ENCODE measurements around the gene RHBDL1.
"Not testable (repeated sequence)": the region's sequence is repeated elsewhere in the genome, so short reads cannot be mapped to it uniquely, and the experiment has no call there.

The RHBDL1 gene

DNA sequence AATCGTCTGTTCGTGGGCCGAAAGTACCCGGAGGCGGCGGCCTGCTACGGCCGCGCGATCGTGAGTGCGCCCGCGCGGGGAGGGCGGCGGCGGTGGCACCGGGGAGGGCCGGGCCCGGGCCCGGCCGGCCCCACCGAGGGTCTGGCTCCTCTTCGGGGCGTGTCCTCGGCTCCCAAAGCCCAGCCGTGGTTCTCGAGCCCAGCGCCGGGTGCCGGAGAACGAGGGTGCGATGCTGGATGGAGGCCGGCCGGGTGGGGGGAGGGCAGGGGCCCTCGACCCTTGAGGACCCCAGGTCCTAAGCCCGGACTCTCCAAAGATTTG, 5.1 kb downstream of the RHBDL1 start:
- Mint-ChIP-seq H3K9me3 (no peaks in the 10 kb centered on the region), H3K27me3 (peaks cover 23% of the 10 kb centered on the region), H3K27ac (peak overlapping the region; percentile 68), H3K4me3 (peak overlapping the region; percentile 81), H3K4me1 (peaks cover 38% of the 10 kb centered on the region), H3K36me3 (peaks cover 16% of the 10 kb centered on the region)
- CTCF ChIA-PET: interaction anchor here (0.9 to 1.7 kb wide), 2 partner anchors 13 to 33 kb away, joined by 3 to 6 read pairs; partner anchors contain the start of gene RHOT2
- DNase-seq: no peak

DNA sequence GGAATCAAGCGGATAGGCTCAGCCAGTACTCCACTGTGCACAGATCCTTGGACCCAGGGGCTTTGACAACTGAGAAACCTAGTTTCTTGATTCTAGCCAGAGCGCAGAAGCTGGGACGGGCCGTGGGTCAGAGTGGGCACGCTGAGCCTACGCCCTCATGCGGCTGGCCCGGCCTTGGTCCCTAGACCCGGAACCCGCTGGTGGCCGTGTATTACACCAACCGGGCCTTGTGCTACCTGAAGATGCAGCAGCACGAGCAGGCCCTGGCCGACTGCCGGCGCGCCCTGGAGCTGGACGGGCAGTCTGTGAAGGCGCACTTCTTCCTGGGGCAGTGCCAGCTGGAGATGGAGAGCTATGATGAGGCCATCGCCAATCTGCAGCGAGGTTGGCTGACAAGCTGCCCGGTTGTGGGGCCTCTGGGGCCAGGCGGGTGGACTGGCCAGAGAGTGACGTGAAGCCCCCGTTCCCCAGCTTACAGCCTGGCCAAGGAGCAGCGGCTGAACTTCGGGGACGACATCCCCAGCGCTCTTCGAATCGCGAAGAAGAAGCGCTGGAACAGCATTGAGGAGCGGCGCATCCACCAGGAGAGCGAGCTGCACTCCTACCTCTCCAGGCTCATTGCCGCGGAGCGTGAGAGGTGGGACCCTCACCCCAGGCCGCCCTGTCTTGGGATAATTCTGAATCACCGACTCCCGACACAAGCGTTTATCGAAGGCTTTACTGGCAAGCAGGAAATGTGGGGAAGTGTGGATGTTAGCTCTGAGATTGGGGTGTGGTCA, 5.7 kb downstream of the RHBDL1 start:
- H3K4me1 Mint-ChIP-seq: peaks cover 42% of the 10 kb centered on the region
- no peaks in the 10 kb centered on the region for H3K9me3 Mint-ChIP-seq
- CTCF ChIA-PET: interaction anchor here (1.7 kb wide), 1 partner anchor 13 kb away, joined by 6 read pairs; the partner anchor contains the start of gene RHOT2
- H3K27me3 Mint-ChIP-seq: peaks cover 17% of the 10 kb centered on the region
- peaks cover 17% of the 10 kb centered on the region for H3K36me3 Mint-ChIP-seq
- H3K4me3 Mint-ChIP-seq: peak overlapping the region; percentile 81
- peak overlapping the region; percentile 68 for H3K27ac Mint-ChIP-seq
- no peak for DNase-seq

DNA sequence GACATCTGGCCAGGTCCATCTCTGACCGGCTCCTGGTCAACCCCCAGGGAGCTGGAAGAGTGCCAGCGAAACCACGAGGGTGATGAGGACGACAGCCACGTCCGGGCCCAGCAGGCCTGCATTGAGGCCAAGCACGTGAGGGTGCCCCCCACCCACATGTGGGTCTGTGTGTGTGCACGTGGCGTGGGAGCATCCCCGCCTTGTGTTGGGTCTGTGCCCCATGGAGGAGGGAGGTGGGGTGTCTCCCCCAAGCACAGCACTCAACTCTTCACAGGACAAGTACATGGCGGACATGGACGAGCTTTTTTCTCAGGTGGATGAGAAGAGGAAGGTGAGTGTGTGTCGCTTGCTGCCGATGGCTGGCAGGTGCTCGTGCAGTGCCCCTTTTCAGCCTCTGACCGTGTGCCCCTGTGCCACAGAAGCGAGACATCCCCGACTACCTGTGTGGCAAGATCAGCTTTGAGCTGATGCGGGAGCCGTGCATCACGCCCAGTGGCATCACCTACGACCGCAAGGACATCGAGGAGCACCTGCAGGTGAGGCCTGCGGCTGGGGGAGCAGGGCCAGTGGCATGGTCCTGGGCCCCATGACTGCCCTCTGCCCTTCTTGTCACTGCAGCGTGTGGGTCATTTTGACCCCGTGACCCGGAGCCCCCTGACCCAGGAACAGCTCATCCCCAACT, 6.4 kb downstream of the RHBDL1 start:
- no peak overlapping the region for H3K27ac Mint-ChIP-seq
- H3K9me3 Mint-ChIP-seq: no peaks in the 10 kb centered on the region
- H3K36me3 Mint-ChIP-seq: peaks cover 21% of the 10 kb centered on the region
- peaks cover 38% of the 10 kb centered on the region for H3K4me1 Mint-ChIP-seq
- CTCF ChIA-PET: interaction anchor here (1.7 kb wide), 1 partner anchor 14 kb away, joined by 6 read pairs; the partner anchor contains the start of gene RHOT2
- peaks cover 10% of the 10 kb centered on the region for H3K27me3 Mint-ChIP-seq
- peak overlapping the region; percentile 81 for H3K4me3 Mint-ChIP-seq
- DNase-seq: no peak

DNA sequence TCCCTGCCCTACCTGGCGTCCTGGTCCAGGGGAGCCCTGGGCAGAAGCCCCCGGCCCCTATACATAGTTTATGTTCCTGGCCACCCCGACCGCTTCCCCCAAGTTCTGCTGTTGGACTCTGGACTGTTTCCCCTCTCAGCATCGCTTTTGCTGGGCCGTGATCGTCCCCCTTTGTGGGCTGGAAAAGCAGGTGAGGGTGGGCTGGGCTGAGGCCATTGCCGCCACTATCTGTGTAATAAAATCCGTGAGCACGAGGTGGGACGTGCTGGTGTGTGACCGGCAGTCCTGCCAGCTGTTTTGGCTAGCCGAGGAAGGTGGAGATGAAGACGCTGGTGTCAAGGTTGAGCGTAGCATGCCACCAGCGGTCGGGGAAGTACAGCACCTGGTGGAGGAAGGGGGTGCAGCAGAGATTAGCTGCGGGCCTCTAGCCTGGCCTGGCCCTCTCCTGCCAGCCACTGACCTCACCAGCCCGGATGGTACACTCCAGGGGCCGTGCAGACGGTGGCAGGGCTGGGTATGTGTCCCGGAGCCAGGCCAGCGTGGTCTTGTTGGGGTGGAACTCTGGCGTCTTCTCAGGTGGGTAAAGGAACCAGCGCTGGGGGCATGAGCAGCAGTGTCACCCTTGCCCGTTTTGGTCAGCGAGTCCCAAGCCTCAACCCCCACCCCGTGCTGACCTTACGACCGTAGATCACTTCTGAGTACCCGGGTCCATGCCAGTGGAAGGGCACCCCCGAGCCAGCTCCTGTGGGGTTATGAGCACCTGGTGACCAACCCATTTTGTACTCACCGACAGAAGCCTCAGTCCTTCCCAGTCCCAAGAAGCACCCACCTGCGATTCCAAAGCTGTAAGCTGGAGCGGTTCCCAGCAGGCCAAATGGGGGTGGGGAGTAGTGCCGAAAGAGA, 7.3 kb downstream of the RHBDL1 start:
- Mint-ChIP-seq H3K36me3 (peaks cover 22% of the 10 kb centered on the region), H3K4me3 (peak overlapping the region; percentile 74), H3K9me3 (no peaks in the 10 kb centered on the region), H3K27ac (peak overlapping the region; percentile 67), H3K4me1 (peaks cover 36% of the 10 kb centered on the region), H3K27me3 (peaks cover 4% of the 10 kb centered on the region)
- CTCF ChIA-PET: no interaction called here
- DNase-seq: no peak

DNA sequence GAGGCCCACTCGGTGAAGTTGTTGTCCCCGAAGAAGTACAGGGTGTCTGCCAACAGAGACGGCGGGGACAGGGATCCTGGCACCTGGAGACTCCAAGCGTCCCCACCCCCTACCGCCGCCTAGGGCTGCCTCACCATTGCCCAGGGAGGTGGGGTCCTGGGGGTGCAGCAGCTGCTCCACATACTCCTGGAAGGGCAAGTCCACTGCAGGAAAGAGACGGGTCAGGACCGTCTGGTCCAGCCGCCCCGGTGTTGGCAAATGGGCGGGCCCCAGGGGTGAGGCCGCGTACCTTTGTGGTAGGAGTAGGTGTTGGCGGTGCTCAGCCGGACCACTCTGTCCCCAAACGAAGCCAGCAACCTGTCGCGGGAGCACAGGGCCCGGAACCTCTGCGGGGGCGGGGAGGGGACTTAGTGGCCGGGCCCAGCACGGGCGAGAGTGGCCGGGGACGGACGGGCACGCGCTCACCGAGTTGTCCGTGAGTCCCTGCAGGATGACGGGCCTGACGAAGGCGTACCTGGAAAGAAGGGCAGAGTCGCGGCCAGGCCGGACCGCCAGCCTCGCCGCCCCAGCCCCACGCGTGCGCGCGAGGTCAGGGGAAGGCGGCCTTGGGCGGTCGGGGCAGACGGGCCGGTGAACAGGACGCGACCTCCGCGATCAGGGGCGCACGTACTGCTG, 8.1 kb downstream of the RHBDL1 start:
- Mint-ChIP-seq H3K4me1 (peaks cover 36% of the 10 kb centered on the region), H3K4me3 (peak overlapping the region; percentile 74), H3K27ac (peak overlapping the region; percentile 67), H3K36me3 (peaks cover 22% of the 10 kb centered on the region), H3K27me3 (peaks cover 4% of the 10 kb centered on the region), H3K9me3 (no peaks in the 10 kb centered on the region)
- CTCF ChIA-PET: no interaction called here
- DNase-seq: no peak

DNA sequence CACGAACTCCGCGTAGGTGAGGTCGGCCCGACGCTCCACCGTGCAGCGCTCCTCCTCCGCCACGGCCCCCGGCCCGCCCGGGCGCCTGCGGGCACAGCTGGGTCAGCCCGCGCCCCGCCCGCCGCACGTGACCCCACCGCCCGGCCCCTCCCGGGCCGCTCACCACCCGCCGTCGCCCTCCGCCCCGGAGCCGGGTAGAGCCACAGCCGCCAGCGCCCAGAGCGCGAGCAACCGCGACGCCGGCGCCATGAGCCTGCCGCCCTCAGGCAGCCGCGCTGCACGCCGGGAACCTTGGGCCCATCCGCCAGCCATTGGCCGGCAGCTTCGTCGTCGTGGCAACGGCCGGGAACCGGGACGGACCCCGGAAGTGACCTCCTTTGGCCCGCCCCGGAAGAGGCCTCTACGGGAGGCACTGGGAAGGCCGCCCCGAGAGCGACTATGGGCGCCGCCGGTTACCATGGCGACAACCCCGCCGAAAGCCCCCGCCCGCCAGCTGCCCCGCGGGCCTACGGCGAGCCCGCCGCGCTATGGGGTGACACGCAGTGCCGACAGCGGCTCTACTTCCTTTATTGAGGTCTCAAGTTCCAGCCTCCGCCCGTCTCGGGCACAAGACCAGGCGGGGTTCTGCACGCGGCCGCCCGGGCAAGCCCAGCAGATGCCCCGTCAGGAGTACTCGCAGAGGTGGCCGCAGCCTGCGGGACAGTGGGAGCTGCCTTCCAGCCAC, 8.8 kb downstream of the RHBDL1 start, which contains the start of gene JMJD8:
Gene JMJD8 (minus strand): TSS at position 264 of the 724 bp plus-strand sequence. CDS start 15 bp downstream, at position 249.
- Mint-ChIP-seq H3K4me3 (peak within 1 kb of the TSS; percentile 74), H3K9me3 (no peaks in the 10 kb centered on the region), H3K36me3 (peaks cover 22% of the 10 kb centered on the region), H3K4me1 (peaks cover 38% of the 10 kb centered on the region), H3K27me3 (no peaks in the 10 kb centered on the region), H3K27ac (peak within 1 kb of the TSS; percentile 68)
- CTCF ChIA-PET: no interaction called here
- DNase-seq: peak; percentile 98

DNA sequence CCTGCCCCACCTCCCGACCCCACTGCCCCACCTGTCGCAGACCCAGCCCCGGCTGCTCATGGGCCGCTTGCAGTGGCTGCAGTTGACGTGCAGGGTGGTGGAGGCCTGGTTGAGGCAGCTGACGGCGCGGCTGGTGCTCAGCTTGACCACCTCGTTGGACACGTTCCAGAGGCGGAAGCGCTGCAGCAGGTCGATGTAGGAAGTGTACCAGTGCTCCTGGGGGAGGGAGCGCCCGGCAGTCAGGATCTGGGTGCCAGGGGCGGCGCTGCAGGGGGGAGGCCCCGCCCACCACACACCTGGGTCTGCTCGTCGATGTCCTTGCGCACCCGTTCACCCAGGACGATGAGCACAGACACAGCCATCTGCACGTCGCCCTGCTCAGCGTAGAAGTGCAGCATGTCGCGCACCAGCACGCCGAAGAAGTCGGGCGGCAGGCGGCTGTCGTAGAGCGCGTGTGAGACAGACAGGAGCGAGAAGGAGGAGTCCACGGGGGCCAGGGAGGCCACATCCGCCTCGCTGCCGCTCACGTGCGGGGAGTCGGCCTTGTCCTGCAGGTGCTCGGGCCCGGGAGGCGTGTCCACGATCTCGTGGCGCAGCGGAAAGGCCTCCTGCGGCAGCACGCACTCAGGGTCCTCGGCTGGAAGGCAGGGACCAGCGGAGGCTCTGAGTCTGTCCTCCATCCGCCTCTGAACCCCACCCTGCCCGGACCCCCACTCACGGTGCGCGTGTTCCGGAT, 9.7 kb downstream of the RHBDL1 start:
- CTCF ChIA-PET: no interaction called here
- peak overlapping the region; percentile 33 for H3K27ac Mint-ChIP-seq
- H3K4me3 Mint-ChIP-seq: no peak overlapping the region
- no peaks in the 10 kb centered on the region for H3K9me3 Mint-ChIP-seq
- DNase-seq: no peak
- peaks cover 40% of the 10 kb centered on the region for H3K4me1 Mint-ChIP-seq
- H3K27me3 Mint-ChIP-seq: no peaks in the 10 kb centered on the region
- peaks cover 22% of the 10 kb centered on the region for H3K36me3 Mint-ChIP-seq

DNA sequence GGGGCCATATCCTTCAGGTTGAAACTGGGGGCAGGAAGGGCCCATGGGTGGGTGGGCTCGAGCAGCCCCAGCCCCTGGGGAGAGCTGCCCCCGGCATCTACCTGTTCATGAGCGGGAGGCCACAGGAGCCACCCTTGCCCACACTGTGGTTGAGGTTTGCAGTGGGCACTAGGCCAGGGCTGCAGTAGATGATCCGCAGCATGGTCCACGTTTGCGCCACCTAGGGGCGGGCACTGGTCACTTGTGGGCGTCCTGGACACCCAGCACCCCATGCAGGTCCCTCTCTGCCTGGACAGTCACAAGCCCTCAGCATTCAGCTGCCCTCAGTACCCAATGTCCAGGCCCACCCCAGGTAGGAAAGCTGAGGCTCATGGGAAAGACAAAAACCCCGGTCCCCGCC, 10.5 kb downstream of the RHBDL1 start:
- Mint-ChIP-seq H3K4me1 (peaks cover 45% of the 10 kb centered on the region), H3K9me3 (no peaks in the 10 kb centered on the region), H3K4me3 (peak overlapping the region; percentile 21), H3K27me3 (no peaks in the 10 kb centered on the region), H3K36me3 (peaks cover 21% of the 10 kb centered on the region), H3K27ac (peak overlapping the region; percentile 28)
- no peak for DNase-seq
- CTCF ChIA-PET: no interaction called here

DNA sequence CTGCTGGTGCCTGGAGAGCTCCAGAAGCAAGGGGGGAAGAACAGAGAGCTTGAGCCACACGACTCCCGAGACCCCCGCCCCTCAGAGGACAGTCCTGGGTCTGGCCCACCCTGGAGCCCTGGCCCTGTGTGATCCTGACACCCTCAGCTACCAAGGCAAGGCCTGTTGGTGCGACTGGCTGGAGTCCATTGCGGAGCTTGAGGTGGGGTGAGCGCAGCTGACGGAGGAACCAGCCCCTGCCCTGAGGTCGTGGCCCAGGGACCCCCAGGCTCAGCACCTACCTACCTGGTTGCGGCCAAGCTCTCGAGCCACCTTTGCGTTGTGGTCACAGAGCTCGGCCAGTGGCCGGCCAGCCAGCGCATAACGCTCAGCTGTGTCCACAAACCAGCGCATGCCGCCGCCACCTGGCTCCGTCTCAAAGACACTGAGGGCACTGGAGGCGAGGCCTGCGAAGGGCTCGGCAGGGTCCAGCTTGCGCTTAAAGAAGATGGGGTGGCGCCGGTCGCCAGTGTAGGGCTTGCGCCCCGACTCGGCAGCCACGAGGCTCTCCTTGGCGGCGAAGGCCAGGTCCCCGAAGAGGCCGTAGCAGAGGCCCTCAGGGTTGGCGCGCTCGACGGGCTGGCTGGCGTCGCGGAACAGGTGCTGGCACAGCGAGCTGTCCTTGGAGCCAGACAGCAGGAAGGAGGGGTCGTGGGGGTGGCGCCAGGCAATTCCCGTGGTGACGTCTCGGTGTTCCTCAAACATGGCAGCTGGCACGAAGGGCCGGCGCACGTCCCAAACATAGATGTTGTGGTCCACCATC, 11.2 kb downstream of the RHBDL1 start:
- peaks cover 17% of the 10 kb centered on the region for H3K36me3 Mint-ChIP-seq
- peak overlapping the region; percentile 21 for H3K4me3 Mint-ChIP-seq
- no peak for DNase-seq
- H3K4me1 Mint-ChIP-seq: peaks cover 43% of the 10 kb centered on the region
- no peak overlapping the region for H3K27ac Mint-ChIP-seq
- H3K27me3 Mint-ChIP-seq: no peaks in the 10 kb centered on the region
- no peaks in the 10 kb centered on the region for H3K9me3 Mint-ChIP-seq
- CTCF ChIA-PET: no interaction called here

DNA sequence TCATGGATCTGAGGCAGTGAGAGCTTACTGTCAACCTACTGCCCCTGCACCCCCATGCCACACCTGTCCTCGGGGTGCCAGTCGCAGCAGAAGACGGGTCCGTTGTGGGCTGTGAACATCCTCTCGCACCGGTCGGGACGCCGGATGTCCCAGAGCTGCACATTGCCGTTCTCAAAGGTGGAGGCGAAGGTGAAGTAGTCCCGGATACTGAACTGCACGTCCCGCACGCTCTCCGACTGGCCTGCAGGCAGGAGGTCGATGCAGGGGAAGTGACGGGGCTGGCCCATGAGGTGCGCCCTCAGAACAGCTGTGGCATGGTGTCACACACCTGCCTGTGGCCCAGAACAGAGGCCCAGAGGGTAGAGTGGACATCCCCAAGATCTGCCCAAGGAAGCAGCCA, 12.0 kb downstream of the RHBDL1 start:
- Mint-ChIP-seq H3K9me3 (no peaks in the 10 kb centered on the region), H3K4me3 (peak overlapping the region; percentile 23), H3K36me3 (peaks cover 10% of the 10 kb centered on the region), H3K27me3 (peaks cover under 1% of the 10 kb centered on the region), H3K27ac (no peak overlapping the region), H3K4me1 (peaks cover 38% of the 10 kb centered on the region)
- CTCF ChIA-PET: interaction anchor here (1.0 kb wide), 1 partner anchor 19 kb away, joined by 5 read pairs; the partner anchor contains the start of gene RHOT2
- no peak for DNase-seq

DNA sequence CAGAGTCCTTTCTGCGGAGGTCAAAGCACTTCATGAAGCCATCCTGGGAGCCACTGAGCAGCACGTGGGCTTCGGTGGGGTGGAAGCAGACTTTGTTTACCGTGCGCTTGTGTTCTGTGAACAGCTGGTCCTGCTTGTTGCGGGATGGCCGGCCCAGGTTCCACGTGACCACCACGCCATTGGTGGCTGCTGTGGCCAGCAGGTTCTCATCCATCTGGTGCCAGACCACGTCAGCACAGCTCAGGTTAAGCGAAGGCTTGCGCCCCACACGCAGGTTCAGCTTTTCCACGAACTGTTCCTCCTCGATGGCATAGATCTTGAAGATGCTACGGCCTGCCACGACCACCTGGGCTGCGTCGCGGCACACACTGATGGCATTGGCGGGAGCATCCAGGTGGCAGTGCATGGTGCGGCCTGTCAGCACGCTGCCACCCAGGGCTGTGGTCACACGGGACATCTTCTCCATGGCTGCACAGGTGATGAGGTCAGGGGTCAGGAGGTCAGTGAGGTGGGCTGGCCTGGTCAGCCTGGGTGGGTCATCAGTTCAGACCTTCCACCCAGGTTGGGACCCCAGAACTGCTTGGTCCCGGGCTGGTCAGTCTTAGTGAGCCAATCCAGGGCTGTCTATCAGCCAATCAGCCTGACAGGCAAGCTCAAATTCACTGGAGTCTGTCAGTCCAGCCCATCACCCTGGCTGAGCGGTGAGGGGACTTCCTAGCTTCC, 13.9 kb downstream of the RHBDL1 start:
- H3K4me1 Mint-ChIP-seq: peaks cover 32% of the 10 kb centered on the region
- CTCF ChIA-PET: no interaction called here
- H3K4me3 Mint-ChIP-seq: peak overlapping the region; percentile 86
- H3K27me3 Mint-ChIP-seq: peaks cover 18% of the 10 kb centered on the region
- H3K36me3 Mint-ChIP-seq: peaks cover 7% of the 10 kb centered on the region
- no peak for DNase-seq
- H3K9me3 Mint-ChIP-seq: no peaks in the 10 kb centered on the region
- H3K27ac Mint-ChIP-seq: peak overlapping the region; percentile 88

DNA sequence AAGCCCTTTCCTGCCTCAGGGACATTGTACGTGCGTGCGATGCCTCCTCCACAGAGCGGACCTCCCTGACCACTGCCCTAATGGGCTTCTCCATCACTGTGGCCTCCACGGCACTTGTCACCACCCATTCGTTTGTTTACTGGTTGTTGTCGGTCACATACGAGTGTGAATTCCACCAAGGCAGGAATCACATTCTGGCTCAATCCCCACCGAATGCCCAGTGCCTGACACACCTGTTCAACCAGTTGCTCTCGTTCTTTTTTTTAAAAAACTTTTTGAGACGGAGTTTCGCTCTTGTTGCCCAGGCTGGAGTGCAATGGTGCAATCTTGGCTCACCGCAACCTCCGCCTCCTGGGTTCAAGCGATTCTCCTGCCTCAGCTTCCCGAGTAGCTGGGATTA, 15.8 kb downstream of the RHBDL1 start:
- H3K4me1 Mint-ChIP-seq: peaks cover 36% of the 10 kb centered on the region
- H3K4me3 Mint-ChIP-seq: peak overlapping the region; percentile 86
- DNase-seq, CTCF ChIA-PET, H3K36me3 Mint-ChIP-seq, H3K9me3 Mint-ChIP-seq: not testable (repeated sequence)
- H3K27me3 Mint-ChIP-seq: peaks cover 37% of the 10 kb centered on the region
- H3K27ac Mint-ChIP-seq: peak overlapping the region; percentile 88
